Ishikawa (cell line): ENCODE results near the gene BCL7B.

Experiments
- CEBPB ChIP-seq: IDR thresholded peaks from 2 replicates; pipeline ENCODE4 v1.6.1; 2012
- CREB1 ChIP-seq: IDR thresholded peaks from 2 replicates; pipeline ENCODE4 v1.6.1; 2012; ENCODE audit warnings: low read depth
- EGR1 ChIP-seq: IDR thresholded peaks from 2 replicates; pipeline ENCODE4 v1.6.1; 2012
- EP300 ChIP-seq: IDR thresholded peaks from 2 replicates; pipeline ENCODE4 v1.6.1; 2012; ENCODE audit warnings: borderline replicate concordance
- FOXM1 ChIP-seq: IDR thresholded peaks from 2 replicates; pipeline ENCODE4 v1.6.1; 2012; ENCODE audit warnings: low read depth, borderline replicate concordance
- NFIC ChIP-seq: IDR thresholded peaks from 2 replicates; pipeline ENCODE4 v1.6.1; 2012
- RAD21 ChIP-seq: IDR thresholded peaks from 2 replicates; pipeline ENCODE4 v1.6.1; 2012; ENCODE audit warnings: low read depth
- TAF1 ChIP-seq: IDR thresholded peaks from 2 replicates; pipeline ENCODE4 v1.6.1; 2012; ENCODE audit warnings: low read depth, mild to moderate bottlenecking
- TCF12 ChIP-seq: IDR thresholded peaks from 2 replicates; pipeline ENCODE4 v1.6.1; 2012; ENCODE audit warnings: low read depth
- TEAD4 ChIP-seq: IDR thresholded peaks from 2 replicates; pipeline ENCODE4 v1.6.1; 2012
- YY1 ChIP-seq: IDR thresholded peaks from 2 replicates; pipeline ENCODE4 v1.6.1; 2012; ENCODE audit warnings: low read depth
- ZBTB7A ChIP-seq: IDR thresholded peaks from 2 replicates; pipeline ENCODE4 v1.6.1; 2012; ENCODE audit warnings: low read depth
- TF ChIP-seq, protein P1 (sequence below): IDR thresholded peaks from 2 replicates; pipeline ENCODE4 v1.6.1; 2012
- TF ChIP-seq, protein P2 (sequence below): IDR thresholded peaks from 2 replicates; pipeline ENCODE4 v1.6.1; 2012
- TF ChIP-seq, protein P3 (sequence below): IDR thresholded peaks from 2 replicates; pipeline ENCODE4 v1.6.1; 2012; ENCODE audit warnings: low read depth, mild to moderate bottlenecking

Gene BCL7B

DNA sequence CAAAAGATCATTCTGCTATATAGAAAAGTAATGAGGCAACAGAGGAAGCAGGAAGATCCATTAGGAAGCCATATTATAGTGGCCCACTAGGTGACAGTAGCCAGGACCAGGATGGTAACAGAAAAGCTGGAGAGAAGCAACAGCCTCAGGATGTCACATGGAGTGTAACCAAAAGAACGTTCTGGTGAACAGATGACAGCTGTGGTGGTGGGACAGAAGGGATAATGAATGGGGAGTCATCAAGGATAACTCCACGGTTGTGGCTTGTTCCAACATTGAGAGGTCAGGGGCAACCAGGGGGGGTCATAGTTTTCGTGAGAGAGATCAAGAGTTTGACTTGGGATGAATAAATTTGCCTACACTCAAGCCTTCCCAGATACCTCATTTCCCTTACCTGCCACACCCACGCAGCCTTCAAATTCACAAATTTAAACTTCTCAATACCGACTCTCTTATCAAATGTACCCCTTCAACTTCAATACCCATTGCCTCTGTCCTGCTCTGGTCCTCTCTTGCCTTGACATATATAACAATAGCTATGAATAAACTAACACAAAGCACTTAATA, 11.6 kb upstream of the BCL7B start:
- TF ChIP-seq YY1 (no peak), EP300 (no peak), RAD21 (no peak)

DNA sequence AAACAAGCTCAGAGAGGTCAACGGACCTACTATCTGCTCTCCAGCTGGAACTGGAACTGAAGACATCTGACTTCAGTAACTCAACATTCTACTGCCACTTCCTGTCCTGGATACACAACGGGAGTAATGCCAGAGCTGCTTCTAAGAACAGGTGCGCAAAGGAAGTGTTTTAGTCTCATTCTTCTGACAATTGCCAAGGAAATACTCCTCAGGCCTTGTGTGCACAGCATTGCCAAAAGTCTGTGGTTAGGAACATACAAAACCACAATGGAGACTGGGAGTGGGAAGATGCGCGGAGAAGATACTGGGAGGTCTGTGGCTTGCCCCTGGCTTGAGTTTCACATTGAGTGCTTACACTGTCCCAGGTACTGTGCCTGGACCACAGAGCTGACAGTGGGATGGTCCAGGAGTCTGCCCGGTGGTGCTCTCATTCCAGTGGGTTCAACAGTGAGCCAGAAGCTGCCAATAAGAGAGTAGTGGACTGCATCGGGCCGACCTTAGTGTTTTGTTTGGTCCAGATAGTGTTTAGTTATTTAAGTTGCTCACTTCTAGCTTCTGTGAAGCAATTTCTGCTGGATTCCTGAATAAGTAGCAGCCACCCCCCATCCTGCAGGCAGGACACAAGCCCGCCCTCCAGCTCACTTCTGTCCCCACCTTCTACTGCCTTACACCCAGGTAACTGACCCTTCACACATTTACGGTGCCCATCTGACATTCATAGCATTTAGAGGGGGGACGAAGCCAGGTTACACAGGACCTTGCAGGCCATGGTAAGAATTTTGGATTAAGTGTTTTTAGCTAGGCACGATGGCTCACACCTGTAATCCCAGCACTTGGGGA, 10.6 kb upstream of the BCL7B start:
- TF ChIP-seq EGR1, result no peak
- TF ChIP-seq NFIC, result no peak
- no peak for TF ChIP-seq TEAD4
- TF ChIP-seq, protein P1, sequence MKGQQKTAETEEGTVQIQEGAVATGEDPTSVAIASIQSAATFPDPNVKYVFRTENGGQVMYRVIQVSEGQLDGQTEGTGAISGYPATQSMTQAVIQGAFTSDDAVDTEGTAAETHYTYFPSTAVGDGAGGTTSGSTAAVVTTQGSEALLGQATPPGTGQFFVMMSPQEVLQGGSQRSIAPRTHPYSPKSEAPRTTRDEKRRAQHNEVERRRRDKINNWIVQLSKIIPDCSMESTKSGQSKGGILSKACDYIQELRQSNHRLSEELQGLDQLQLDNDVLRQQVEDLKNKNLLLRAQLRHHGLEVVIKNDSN, result no peak
- no peak for TF ChIP-seq YY1
- TF ChIP-seq TCF12, result no peak
- TF ChIP-seq EP300, result no peak

DNA sequence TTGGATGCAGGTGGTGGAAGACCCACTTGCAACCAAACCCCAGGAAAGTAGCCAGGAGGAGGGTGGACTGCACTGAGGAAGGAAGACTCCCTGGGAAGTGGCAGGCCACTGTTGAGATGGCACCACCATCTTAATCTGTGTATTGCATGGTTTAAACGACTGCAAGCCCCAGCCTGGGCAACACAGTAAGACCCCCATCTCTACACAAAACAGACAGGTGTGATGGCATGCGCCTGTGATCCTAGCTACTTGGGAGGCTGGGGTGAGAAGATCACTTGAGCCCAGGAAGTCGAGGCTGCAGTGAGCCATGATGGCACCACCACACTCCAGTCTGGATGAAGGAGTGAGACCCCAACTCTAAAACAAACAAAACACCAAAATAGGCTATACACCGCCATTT, 9.7 kb upstream of the BCL7B start:
- TF ChIP-seq CEBPB (no peak), NFIC (no peak), EGR1 (no peak), RAD21 (no peak), ZBTB7A (no peak), TAF1 (no peak), CREB1 (no peak), TEAD4 (no peak), FOXM1 (no peak), YY1 (no peak), EP300 (no peak), TCF12 (no peak)
- TF ChIP-seq, protein P2, sequence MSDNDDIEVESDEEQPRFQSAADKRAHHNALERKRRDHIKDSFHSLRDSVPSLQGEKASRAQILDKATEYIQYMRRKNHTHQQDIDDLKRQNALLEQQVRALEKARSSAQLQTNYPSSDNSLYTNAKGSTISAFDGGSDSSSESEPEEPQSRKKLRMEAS, result no peak
- TF ChIP-seq, protein P3, sequence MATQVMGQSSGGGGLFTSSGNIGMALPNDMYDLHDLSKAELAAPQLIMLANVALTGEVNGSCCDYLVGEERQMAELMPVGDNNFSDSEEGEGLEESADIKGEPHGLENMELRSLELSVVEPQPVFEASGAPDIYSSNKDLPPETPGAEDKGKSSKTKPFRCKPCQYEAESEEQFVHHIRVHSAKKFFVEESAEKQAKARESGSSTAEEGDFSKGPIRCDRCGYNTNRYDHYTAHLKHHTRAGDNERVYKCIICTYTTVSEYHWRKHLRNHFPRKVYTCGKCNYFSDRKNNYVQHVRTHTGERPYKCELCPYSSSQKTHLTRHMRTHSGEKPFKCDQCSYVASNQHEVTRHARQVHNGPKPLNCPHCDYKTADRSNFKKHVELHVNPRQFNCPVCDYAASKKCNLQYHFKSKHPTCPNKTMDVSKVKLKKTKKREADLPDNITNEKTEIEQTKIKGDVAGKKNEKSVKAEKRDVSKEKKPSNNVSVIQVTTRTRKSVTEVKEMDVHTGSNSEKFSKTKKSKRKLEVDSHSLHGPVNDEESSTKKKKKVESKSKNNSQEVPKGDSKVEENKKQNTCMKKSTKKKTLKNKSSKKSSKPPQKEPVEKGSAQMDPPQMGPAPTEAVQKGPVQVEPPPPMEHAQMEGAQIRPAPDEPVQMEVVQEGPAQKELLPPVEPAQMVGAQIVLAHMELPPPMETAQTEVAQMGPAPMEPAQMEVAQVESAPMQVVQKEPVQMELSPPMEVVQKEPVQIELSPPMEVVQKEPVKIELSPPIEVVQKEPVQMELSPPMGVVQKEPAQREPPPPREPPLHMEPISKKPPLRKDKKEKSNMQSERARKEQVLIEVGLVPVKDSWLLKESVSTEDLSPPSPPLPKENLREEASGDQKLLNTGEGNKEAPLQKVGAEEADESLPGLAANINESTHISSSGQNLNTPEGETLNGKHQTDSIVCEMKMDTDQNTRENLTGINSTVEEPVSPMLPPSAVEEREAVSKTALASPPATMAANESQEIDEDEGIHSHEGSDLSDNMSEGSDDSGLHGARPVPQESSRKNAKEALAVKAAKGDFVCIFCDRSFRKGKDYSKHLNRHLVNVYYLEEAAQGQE, result no peak
- TF ChIP-seq, protein P1, result no peak

DNA sequence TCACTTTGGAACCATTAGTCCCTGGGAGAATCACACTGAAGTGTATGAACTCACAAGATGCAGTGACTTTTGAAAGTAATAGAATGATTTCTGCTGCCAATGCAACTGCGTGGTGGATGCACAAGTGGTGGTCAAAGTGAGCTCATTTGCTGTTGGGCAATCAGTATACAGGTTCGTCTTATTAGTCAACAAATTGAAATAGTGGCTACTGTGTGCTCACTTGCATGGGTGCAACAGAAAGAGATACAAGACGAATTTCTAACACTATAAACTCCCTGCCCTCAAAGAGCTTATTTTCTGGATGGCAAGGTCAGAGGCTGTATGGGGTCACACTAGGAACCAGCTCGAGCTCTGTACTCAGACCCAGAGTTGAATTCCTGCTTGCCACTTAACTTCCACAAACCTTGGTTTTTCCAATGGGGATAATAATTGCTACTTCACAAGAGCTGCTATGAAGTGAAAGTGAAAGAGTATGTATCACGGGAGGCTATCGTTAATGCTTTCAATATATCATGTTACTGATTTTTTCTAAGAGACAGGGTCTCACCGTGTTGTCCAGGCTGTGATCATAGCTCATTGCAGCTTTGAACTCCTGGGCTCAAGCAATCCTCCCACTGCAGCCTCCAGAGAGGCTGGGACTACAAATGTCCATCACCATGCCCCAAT, 8.3 kb upstream of the BCL7B start:
- TF ChIP-seq, protein P2, result no peak
- TF ChIP-seq, protein P3, result no peak
- no peak for TF ChIP-seq NFIC
- no peak for TF ChIP-seq YY1
- TF ChIP-seq EGR1, result no peak
- TF ChIP-seq, protein P1, result no peak
- TF ChIP-seq CREB1, result no peak
- TF ChIP-seq TEAD4, result no peak
- no peak for TF ChIP-seq CEBPB
- TF ChIP-seq FOXM1, result no peak
- no peak for TF ChIP-seq EP300
- TF ChIP-seq ZBTB7A, result no peak
- TF ChIP-seq TAF1, result no peak
- no peak for TF ChIP-seq TCF12
- TF ChIP-seq RAD21, result no peak
